CD4-positive, alpha-beta T cell (primary cell): Measurements from ENCODE around the gene ANKS1B. TPM values are rescaled to one million over a fixed set of nuclear protein-coding genes. Genes with fewer than 3 reads are reported as not detected.

Experiments
- ATAC-seq: fragments of 200-7000 bp; cut with Tn5 transposase; one replicate; pipeline ENCODE4 v1.10.0; 2022; ENCODE audit warnings: mild to moderate bottlenecking; ENCODE audit not compliant: poor library complexity
- CTCF ChIA-PET: fragments of 350-600 bp; sonication (Branson Sonifier 250); formaldehyde crosslinking; loops from one replicate; lab custom pipeline; 2021; ENCODE audit warnings: antibody characterized with exemption, inconsistent platforms; lab: Charles Lee
- POLR2A ChIA-PET: fragments of 350-600 bp; sonication (Branson Sonifier 250); formaldehyde crosslinking; loops from one replicate; lab custom pipeline; 2021; ENCODE audit warnings: antibody characterized with exemption, inconsistent platforms; lab: Charles Lee
- DNase-seq, 14 experiments: peaks; one replicate each; pipeline ENCODE4 v3.0.0-alpha.2; 2013 to 2020; ENCODE audit warnings: mixed read lengths in 2 of 14
- H3K27ac ChIP-seq, 2 donors: one replicate each; pipeline versions ENCODE4 v1.5.1 to v1.7.0; 2013; ENCODE audit warnings: low read length in 2 of 2, low read depth in 1 of 2, mild to moderate bottlenecking in 1 of 2
- H3K27me3 ChIP-seq, 2 experiments: 1 replicate in 1 of 2; 2 replicates in 1 of 2; pipeline versions ENCODE4 v1.6.1 to v1.7.0; 2013; ENCODE audit warnings: low read length in 2 of 2, control low read depth in 1 of 2, mild to moderate bottlenecking in 1 of 2, moderate library complexity in 1 of 2; ENCODE audit not compliant: insufficient read depth in 2 of 2, control insufficient read depth in 1 of 2
- H3K36me3 ChIP-seq: one replicate; pipeline ENCODE4 v1.6.1; 2013; ENCODE audit warnings: low read length, control low read depth; ENCODE audit not compliant: insufficient read depth
- H3K4me1 ChIP-seq: one replicate; pipeline ENCODE4 v1.6.1; 2013; ENCODE audit warnings: low read length, control low read depth; ENCODE audit not compliant: insufficient read depth
- H3K4me3 ChIP-seq: one replicate; pipeline ENCODE4 v1.5.1; 2013; ENCODE audit warnings: mild to moderate bottlenecking, low read length, moderate library complexity
- H3K9me3 ChIP-seq, 2 experiments: 1 replicate in 1 of 2; 2 replicates in 1 of 2; pipeline versions ENCODE4 v1.6.1 to v1.7.0; 2013; ENCODE audit warnings: low read length in 2 of 2, mild to moderate bottlenecking in 2 of 2, control low read depth in 1 of 2, moderate library complexity in 1 of 2; ENCODE audit not compliant: control insufficient read depth in 1 of 2, insufficient read depth in 1 of 2
- H3K27ac Mint-ChIP-seq: one replicate; pipeline ENCODE4 v1.8.0; 2020; ENCODE audit warnings: mixed read lengths
- H3K27me3 Mint-ChIP-seq: one replicate; pipeline ENCODE4 v1.8.0; 2021; ENCODE audit warnings: mixed read lengths
- H3K36me3 Mint-ChIP-seq: one replicate; pipeline ENCODE4 v1.8.0; 2021; ENCODE audit warnings: low read depth, mixed read lengths
- H3K4me1 Mint-ChIP-seq: one replicate; pipeline ENCODE4 v1.8.0; 2021; ENCODE audit warnings: low read depth, mixed read lengths
- H3K4me3 Mint-ChIP-seq: one replicate; pipeline ENCODE4 v1.8.0; 2020; ENCODE audit warnings: mild to moderate bottlenecking, mixed read lengths
- H3K9me3 Mint-ChIP-seq: one replicate; pipeline ENCODE4 v1.8.0; 2020; ENCODE audit warnings: mixed read lengths
- CTCF ChIP-seq: fragments of 200-600 bp; IDR thresholded peaks from one replicate; pipeline ENCODE4 v1.8.0; 2022; ENCODE audit warnings: antibody characterized with exemption, mild to moderate bottlenecking
- intact Hi-C, 2 experiments: fragments of 100-400 bp; cut with DNase I in 1 of 2; cut with micrococcal nuclease in 1 of 2; formaldehyde crosslinking; loops; one replicate each; pipeline versions ENCODE4 v1.15.1 to v1.9.0; 2023 to 2025; cut with DNase I, micrococcal nuclease
- total RNA-seq, 174 experiments: library from RNA in 2 of 174; stranded (reverse) in 2 of 174; gene quantifications; one replicate each; pipeline ENCODE4 v1.2.3 and lab custom pipeline; 2021 to 2026

ANKS1B gene
- total RNA-seq, 2 experiments from 2014 or later, result 0.16 to 1.1 TPM

GRCh38 chr12:99066726-99067125, 918.0 kb downstream of the ANKS1B start:
- H3K4me1 ChIP-seq, result no peaks in the 10 kb centered on the region
- Mint-ChIP-seq H3K4me1 (no peaks in the 10 kb centered on the region), H3K4me3 (no peak overlapping the region), H3K36me3 (no peaks in the 10 kb centered on the region), H3K27me3 (no peaks in the 10 kb centered on the region), H3K27ac (no peak overlapping the region), H3K9me3 (peaks cover 2% of the 10 kb centered on the region)
- DNase-seq (no peak), ATAC-seq (no peak)
- H3K27ac ChIP-seq, result no peak overlapping the region
- ChIA-PET CTCF (no interaction called here), POLR2A (no interaction called here)
- H3K27me3 ChIP-seq, result no peaks in the 10 kb centered on the region
- intact Hi-C loops, result no loop called here
- TF ChIP-seq CTCF, result no peak
- H3K9me3 ChIP-seq, result no peaks in the 10 kb centered on the region
- H3K4me3 ChIP-seq, result no peak overlapping the region
- H3K36me3 ChIP-seq, result no peaks in the 10 kb centered on the region

DNA sequence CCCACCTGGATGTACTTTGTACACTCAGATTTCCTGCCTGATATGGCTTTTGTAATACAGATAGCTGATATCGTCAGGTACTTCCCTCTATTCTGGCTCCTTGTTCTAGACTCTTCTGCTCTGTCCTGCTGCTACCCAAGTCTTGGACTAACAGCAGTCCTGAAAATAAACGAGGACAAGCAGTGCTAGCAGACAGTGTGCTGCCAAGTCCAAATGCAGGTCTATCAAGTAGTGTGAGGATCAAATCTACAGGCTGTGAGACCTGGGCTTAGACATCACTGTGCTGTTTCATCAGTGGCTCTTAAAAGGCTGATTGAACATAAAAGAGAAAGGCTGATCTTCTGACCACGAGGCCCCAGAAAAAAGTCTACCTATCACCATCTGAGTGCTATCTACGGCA, 921.6 kb downstream of the ANKS1B start:
- ChIA-PET POLR2A (no interaction called here), CTCF (no interaction called here)
- H3K4me3 Mint-ChIP-seq, result no peak overlapping the region
- H3K27ac Mint-ChIP-seq, result no peak overlapping the region
- ATAC-seq, result no peak
- Histone ChIP-seq H3K27me3 (no peaks in the 10 kb centered on the region), H3K27ac (no peak overlapping the region), H3K4me3 (no peak overlapping the region), H3K36me3 (no peaks in the 10 kb centered on the region), H3K4me1 (no peaks in the 10 kb centered on the region), H3K9me3 (no peaks in the 10 kb centered on the region)
- no peak for DNase-seq
- intact Hi-C loops, result no loop called here
- H3K27me3 Mint-ChIP-seq, result no peaks in the 10 kb centered on the region
- H3K36me3 Mint-ChIP-seq, result no peaks in the 10 kb centered on the region
- H3K9me3 Mint-ChIP-seq, result peaks cover 2% of the 10 kb centered on the region
- no peak for TF ChIP-seq CTCF
- H3K4me1 Mint-ChIP-seq, result no peaks in the 10 kb centered on the region

- TF ChIP-seq CTCF, result no peak
- no peaks in the 10 kb centered on the region for H3K36me3 ChIP-seq
- H3K27me3 ChIP-seq, result no peaks in the 10 kb centered on the region
- no peak for ATAC-seq
- no peak overlapping the region for H3K4me3 ChIP-seq
- H3K9me3 ChIP-seq, result no peaks in the 10 kb centered on the region
- Mint-ChIP-seq H3K27me3 (no peaks in the 10 kb centered on the region), H3K9me3 (no peaks in the 10 kb centered on the region), H3K36me3 (no peaks in the 10 kb centered on the region), H3K27ac (no peak overlapping the region), H3K4me3 (no peak overlapping the region), H3K4me1 (no peaks in the 10 kb centered on the region)
- intact Hi-C loops, result no loop called here
- no peak for DNase-seq
- no peak overlapping the region for H3K27ac ChIP-seq
- ChIA-PET POLR2A (no interaction called here), CTCF (interaction anchor here (1.2 kb wide), 1 partner anchor 11 kb away, joined by 3 read pairs; no protein-coding TSS in a partner anchor)
- H3K4me1 ChIP-seq, result no peaks in the 10 kb centered on the region
Observed at GRCh38 chr12:99059824-99060511, 924.8 kb downstream of the ANKS1B start.
